Measurements from ENCODE around the gene CAMP.
"Not testable (repeated sequence)": the region's sequence is repeated elsewhere in the genome, so short reads cannot be mapped to it uniquely, and the experiment has no call there.

CAMP gene

GRCh38 chr3:48222616-48223513 is at the start of gene CAMP:
Gene CAMP, plus strand, starts transcription at chr3:48223495. Its CDS starts 17 bp downstream, at chr3:48223512.
- no peak for DNase-seq

GRCh38 chr3:48178072-48178471 is 45.2 kb upstream of the CAMP start:
- no peak for DNase-seq

GRCh38 chr3:48180021-48180420 is 43.3 kb upstream of the CAMP start:
- no peak for DNase-seq

GRCh38 chr3:48180531-48181253 is 42.6 kb upstream of the CAMP start:
- DNase-seq, result no peak

- DNase-seq, result no peak
Measured at GRCh38 chr3:48184299-48184698, 39.0 kb upstream of the CAMP start.

GRCh38 chr3:48185129-48185528 is 38.2 kb upstream of the CAMP start:
- DNase-seq, result no peak

- DNase-seq, result no peak
Measured at GRCh38 chr3:48186631-48187300, 36.5 kb upstream of the CAMP start.

GRCh38 chr3:48187301-48187578 is 36.1 kb upstream of the CAMP start:
- no peak for DNase-seq

- no peak for DNase-seq
Measured at GRCh38 chr3:48187579-48188265, 35.6 kb upstream of the CAMP start.

GRCh38 chr3:48188266-48189201 is 34.8 kb upstream of the CAMP start, which contains the start of gene CDC25A:
Gene CDC25A, minus strand, starts transcription at chr3:48188417. Its CDS starts 470 bp downstream, at chr3:48187947.
- peak; percentile 97 for DNase-seq

- DNase-seq, result no peak
Measured at GRCh38 chr3:48189321-48189720, 34.0 kb upstream of the CAMP start.

- DNase-seq, result no peak
Measured at GRCh38 chr3:48190911-48191310, 32.4 kb upstream of the CAMP start.

- peak; percentile 9 for DNase-seq
Measured at GRCh38 chr3:48194446-48195071, 28.7 kb upstream of the CAMP start.

- no peak for DNase-seq
Measured at GRCh38 chr3:48196611-48197010, 26.7 kb upstream of the CAMP start.

- no peak for DNase-seq
Measured at GRCh38 chr3:48199117-48199516, 24.2 kb upstream of the CAMP start.

GRCh38 chr3:48202632-48203031 is 20.7 kb upstream of the CAMP start:
- no peak for DNase-seq

- no peak for DNase-seq
Measured at GRCh38 chr3:48208076-48208475, 15.2 kb upstream of the CAMP start.

- no peak for DNase-seq
Measured at GRCh38 chr3:48209445-48209844, 13.8 kb upstream of the CAMP start.

GRCh38 chr3:48210534-48210933 is 12.8 kb upstream of the CAMP start:
- DNase-seq, result not testable (repeated sequence)

- not testable (repeated sequence) for DNase-seq
Measured at GRCh38 chr3:48211776-48212175, 11.5 kb upstream of the CAMP start.

- DNase-seq, result no peak
Measured at GRCh38 chr3:48214225-48214624, 9.1 kb upstream of the CAMP start.
